ENCODE results near the gene PHKB. TPM values are rescaled to one million over a fixed set of nuclear protein-coding genes. Genes with fewer than 3 reads are reported as not detected.

Gene PHKB
- polyA plus RNA-seq, 1 donor from 2014 or later, result 99.5 TPM

DNA sequence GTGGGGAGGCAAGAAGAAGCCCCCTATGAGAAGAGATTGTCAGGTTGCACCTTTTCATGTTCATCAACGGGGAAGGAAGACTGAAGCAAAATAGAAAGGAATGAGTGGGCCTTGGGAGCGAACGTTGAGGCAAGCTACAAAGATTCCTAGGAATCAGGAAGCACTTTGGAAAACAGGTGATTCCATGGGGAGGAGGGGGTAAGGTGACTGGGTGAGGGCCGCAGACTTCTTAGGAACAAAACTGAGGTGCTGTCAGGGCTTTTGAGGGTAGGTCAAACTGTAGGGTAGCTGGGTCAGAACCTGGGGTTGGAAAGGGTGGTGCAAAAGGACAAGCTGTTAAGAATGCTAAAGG, 796 bp upstream of the PHKB start:
- no peak for TF ChIP-seq EP300 (conservative IDR thresholded peaks at IDR 0.05; ENCODE audit: poor library complexity, severe bottlenecking)
- TF ChIP-seq, protein P1, sequence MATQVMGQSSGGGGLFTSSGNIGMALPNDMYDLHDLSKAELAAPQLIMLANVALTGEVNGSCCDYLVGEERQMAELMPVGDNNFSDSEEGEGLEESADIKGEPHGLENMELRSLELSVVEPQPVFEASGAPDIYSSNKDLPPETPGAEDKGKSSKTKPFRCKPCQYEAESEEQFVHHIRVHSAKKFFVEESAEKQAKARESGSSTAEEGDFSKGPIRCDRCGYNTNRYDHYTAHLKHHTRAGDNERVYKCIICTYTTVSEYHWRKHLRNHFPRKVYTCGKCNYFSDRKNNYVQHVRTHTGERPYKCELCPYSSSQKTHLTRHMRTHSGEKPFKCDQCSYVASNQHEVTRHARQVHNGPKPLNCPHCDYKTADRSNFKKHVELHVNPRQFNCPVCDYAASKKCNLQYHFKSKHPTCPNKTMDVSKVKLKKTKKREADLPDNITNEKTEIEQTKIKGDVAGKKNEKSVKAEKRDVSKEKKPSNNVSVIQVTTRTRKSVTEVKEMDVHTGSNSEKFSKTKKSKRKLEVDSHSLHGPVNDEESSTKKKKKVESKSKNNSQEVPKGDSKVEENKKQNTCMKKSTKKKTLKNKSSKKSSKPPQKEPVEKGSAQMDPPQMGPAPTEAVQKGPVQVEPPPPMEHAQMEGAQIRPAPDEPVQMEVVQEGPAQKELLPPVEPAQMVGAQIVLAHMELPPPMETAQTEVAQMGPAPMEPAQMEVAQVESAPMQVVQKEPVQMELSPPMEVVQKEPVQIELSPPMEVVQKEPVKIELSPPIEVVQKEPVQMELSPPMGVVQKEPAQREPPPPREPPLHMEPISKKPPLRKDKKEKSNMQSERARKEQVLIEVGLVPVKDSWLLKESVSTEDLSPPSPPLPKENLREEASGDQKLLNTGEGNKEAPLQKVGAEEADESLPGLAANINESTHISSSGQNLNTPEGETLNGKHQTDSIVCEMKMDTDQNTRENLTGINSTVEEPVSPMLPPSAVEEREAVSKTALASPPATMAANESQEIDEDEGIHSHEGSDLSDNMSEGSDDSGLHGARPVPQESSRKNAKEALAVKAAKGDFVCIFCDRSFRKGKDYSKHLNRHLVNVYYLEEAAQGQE (IDR thresholded peaks at IDR 0.05; ENCODE audit: borderline replicate concordance), result peak; percentile 5
- peaks cover 28% of the 10 kb centered on the region for H3K79me2 ChIP-seq (replicated peaks; ENCODE audit: insufficient read depth, low read length)
- H3K9ac ChIP-seq (ENCODE audit: low read length), result peak overlapping the region; percentile 88
- no peaks in the 10 kb centered on the region for H3K27me3 ChIP-seq (ENCODE audit: insufficient read depth, low read depth, low read length)
- H3K36me3 ChIP-seq (ENCODE audit: insufficient read depth, low read length), result no peaks in the 10 kb centered on the region
- peak overlapping the region; percentile 87 for H3K4me3 ChIP-seq (ENCODE audit: low read length)
- H2AFZ ChIP-seq (ENCODE audit: low read depth, low read length), result peak overlapping the region; percentile 81
- H3K4me2 ChIP-seq (ENCODE audit: low read length), result peak overlapping the region; percentile 90
- no peaks in the 10 kb centered on the region for H3K9me2 ChIP-seq (ENCODE audit: insufficient read depth, low read length)
- H3K27ac ChIP-seq (ENCODE audit: low read length), result peak overlapping the region; percentile 88
- H4K20me1 ChIP-seq (ENCODE audit: insufficient read depth), result no peaks in the 10 kb centered on the region
- H3F3A ChIP-seq (ENCODE audit: insufficient read depth, low read length, poor library complexity, severe bottlenecking), result no peaks in the 10 kb centered on the region
- no peaks in the 10 kb centered on the region for H3K9me3 ChIP-seq (ENCODE audit: low read length)

DNA sequence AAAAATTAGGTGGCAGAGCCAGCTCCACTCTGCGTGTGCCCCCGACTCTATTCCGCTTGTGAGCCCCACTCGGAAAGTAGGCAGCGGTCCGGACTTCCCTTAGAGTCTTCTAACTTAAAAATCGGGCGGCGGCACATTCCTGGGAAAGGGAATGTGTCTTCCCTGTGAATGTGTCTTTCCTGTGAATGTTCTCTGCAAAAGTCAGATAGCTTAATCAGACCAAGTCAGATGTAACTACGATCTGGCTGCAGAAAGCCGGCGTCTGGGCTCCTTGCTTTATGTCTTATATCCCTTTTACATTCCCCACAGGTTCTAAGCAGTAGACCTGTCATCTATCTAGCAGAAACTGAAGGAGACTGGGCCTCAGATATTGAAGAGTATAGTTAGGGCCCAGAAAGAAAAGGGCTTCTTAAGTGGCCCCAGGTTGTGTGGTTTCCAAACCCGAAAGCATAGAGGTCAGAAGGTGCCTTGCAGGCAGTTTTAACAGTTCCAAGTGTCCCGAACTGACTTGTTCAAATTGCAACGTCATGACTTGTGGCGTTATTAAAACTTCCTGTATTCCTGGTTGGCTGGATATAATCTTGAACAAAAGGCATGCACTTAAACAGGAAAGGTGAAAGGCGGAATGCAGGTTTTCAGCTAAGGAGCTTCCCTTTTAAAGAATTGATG, 601 bp downstream of the PHKB start:
- H3K79me2 ChIP-seq (replicated peaks; ENCODE audit: insufficient read depth, low read length), result peaks cover 28% of the 10 kb centered on the region

More for the DNA sequence above, 601 bp downstream of the PHKB start:
- Histone ChIP-seq H3K9ac (ENCODE audit: low read length) (peak overlapping the region; percentile 88), H3K36me3 (ENCODE audit: insufficient read depth, low read length) (no peaks in the 10 kb centered on the region), H3K27me3 (ENCODE audit: insufficient read depth, low read depth, low read length) (no peaks in the 10 kb centered on the region), H2AFZ (ENCODE audit: low read depth, low read length) (peak overlapping the region; percentile 73), H4K20me1 (ENCODE audit: insufficient read depth) (no peaks in the 10 kb centered on the region), H3K9me3 (ENCODE audit: low read length) (no peaks in the 10 kb centered on the region), H3K4me3 (ENCODE audit: low read length) (peak overlapping the region; percentile 87), H3K4me2 (ENCODE audit: low read length) (peak overlapping the region; percentile 85), H3K27ac (ENCODE audit: low read length) (peak overlapping the region; percentile 88), H3K9me2 (ENCODE audit: insufficient read depth, low read length) (no peaks in the 10 kb centered on the region), H3F3A (ENCODE audit: insufficient read depth, low read length, poor library complexity, severe bottlenecking) (no peaks in the 10 kb centered on the region)
- TF ChIP-seq, protein P2, sequence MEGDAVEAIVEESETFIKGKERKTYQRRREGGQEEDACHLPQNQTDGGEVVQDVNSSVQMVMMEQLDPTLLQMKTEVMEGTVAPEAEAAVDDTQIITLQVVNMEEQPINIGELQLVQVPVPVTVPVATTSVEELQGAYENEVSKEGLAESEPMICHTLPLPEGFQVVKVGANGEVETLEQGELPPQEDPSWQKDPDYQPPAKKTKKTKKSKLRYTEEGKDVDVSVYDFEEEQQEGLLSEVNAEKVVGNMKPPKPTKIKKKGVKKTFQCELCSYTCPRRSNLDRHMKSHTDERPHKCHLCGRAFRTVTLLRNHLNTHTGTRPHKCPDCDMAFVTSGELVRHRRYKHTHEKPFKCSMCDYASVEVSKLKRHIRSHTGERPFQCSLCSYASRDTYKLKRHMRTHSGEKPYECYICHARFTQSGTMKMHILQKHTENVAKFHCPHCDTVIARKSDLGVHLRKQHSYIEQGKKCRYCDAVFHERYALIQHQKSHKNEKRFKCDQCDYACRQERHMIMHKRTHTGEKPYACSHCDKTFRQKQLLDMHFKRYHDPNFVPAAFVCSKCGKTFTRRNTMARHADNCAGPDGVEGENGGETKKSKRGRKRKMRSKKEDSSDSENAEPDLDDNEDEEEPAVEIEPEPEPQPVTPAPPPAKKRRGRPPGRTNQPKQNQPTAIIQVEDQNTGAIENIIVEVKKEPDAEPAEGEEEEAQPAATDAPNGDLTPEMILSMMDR (IDR thresholded peaks at IDR 0.05; ENCODE audit: poor library complexity, severe bottlenecking), result no peak
- TF ChIP-seq, protein P1 (IDR thresholded peaks at IDR 0.05; ENCODE audit: borderline replicate concordance), result peak; percentile 32
- TF ChIP-seq RAD21 (conservative IDR thresholded peaks at IDR 0.05), result peak; percentile 14
